K562 (cell line): Measurements from ENCODE around the gene FSTL4. TPM values are rescaled to one million over a fixed set of nuclear protein-coding genes. Genes with fewer than 3 reads are reported as not detected.

Source experiments
- ATAC-seq: fragments of 200-7000 bp; cut with Tn5 transposase; 3 replicates; pipeline ENCODE4 v1.9.1; 2020; ENCODE audit warnings: moderate library complexity
- BruUV-seq: library from RNA; stranded (reverse); fragments of 400-500 nt; replicated peaks from 2 replicates; lab custom pipeline; 2021; lab: Mats Ljungman, UMichigan
- CTCF ChIA-PET: fragments of 300-600 bp; formaldehyde crosslinking; extraction: SDS; loops from one replicate; lab custom pipeline; 2021; ENCODE audit warnings: low intra/inter-chr PET ratio; lab: Yijun Ruan, JAX
- POLR2A ChIA-PET: fragments of 300-600, 350-650 bp; sonication (Branson Sonifier 250); formaldehyde crosslinking; extraction: SDS; loops from one replicate; lab custom pipeline; 2021; ENCODE audit warnings: antibody characterized with exemption, inconsistent platforms; lab: Yijun Ruan, JAX
- DNase-seq, 4 experiments: peaks; one replicate each; pipeline versions ENCODE4 v3.0.0 to v3.0.0-alpha.2; 2011 to 2018; ENCODE audit warnings: low spot score in 3 of 4, mixed read lengths in 3 of 4; ENCODE audit errors: extremely low read depth in 1 of 4
- FAIRE-seq: peaks from 2 replicates; lab custom pipeline; 2011; peaks lifted over from hg19 to GRCh38; lab: Jason Lieb, UNC
- H2AFZ ChIP-seq: 2 replicates; pipeline ENCODE4 v1.6.0; 2011; ENCODE audit warnings: low read depth, low read length, control low read depth, inconsistent platforms
- H3K27ac ChIP-seq: fragments of 200-600 bp; 3 replicates; pipeline ENCODE4 v1.8.0; 2011; ENCODE audit warnings: low read depth, mild to moderate bottlenecking, control low read depth, inconsistent platforms, low read length, moderate library complexity, mixed read lengths; ENCODE audit errors: extremely low read depth
- H3K27me3 ChIP-seq, 2 experiments: fragments of 300-600 bp in 1 of 2; 2 replicates in 1 of 2; 3 replicates in 1 of 2; pipeline versions ENCODE4 v1.6.0 to v1.8.0; 2011; ENCODE audit warnings: inconsistent platforms in 2 of 2, low read length in 2 of 2, mild to moderate bottlenecking in 1 of 2, mixed read lengths in 1 of 2, moderate library complexity in 1 of 2; ENCODE audit not compliant: control insufficient read depth in 2 of 2, insufficient read depth in 2 of 2
- H3K36me3 ChIP-seq: fragments of 300-600 bp; 3 replicates; pipeline ENCODE4 v1.8.0; 2011; ENCODE audit warnings: mild to moderate bottlenecking, low read length, inconsistent platforms; ENCODE audit not compliant: control insufficient read depth, insufficient read depth
- H3K4me1 ChIP-seq, 2 experiments: fragments of 200-600 bp in 1 of 2; replicated peaks in 1 of 2; 2 replicates in 1 of 2; 3 replicates in 1 of 2; pipeline versions ENCODE4 v1.5.1 to v1.8.0; 2011; ENCODE audit warnings: inconsistent platforms in 2 of 2, low read length in 2 of 2, mild to moderate bottlenecking in 1 of 2, mixed read lengths in 1 of 2, moderate library complexity in 1 of 2; ENCODE audit not compliant: control insufficient read depth in 2 of 2, insufficient read depth in 2 of 2
- H3K4me2 ChIP-seq: 2 replicates; pipeline ENCODE4 v1.6.1; 2011; ENCODE audit warnings: low read length, control low read depth, inconsistent platforms, mixed read lengths; ENCODE audit not compliant: insufficient read depth
- H3K4me3 ChIP-seq: fragments of 200-600 bp; sonication (generic), shearing (Covaris generic); 2 replicates; pipeline ENCODE4 v1.5.1; 2016; ENCODE audit warnings: control low read depth, inconsistent platforms
- H3K79me2 ChIP-seq: fragments of 200-600 bp; 3 replicates; pipeline ENCODE4 v1.8.0; 2011; ENCODE audit warnings: low read length, inconsistent platforms; ENCODE audit not compliant: control insufficient read depth, insufficient read depth
- H3K9ac ChIP-seq, 2 experiments: 2 replicates each; pipeline versions ENCODE4 v1.6.0 to v1.6.1; 2011; ENCODE audit warnings: low read depth in 2 of 2, low read length in 2 of 2, control low read depth in 1 of 2, inconsistent platforms in 1 of 2, mild to moderate bottlenecking in 1 of 2, mixed read lengths in 1 of 2; ENCODE audit not compliant: insufficient read depth in 1 of 2
- H3K9me1 ChIP-seq: one replicate; pipeline ENCODE4 v1.6.0; 2011; ENCODE audit warnings: inconsistent platforms, mild to moderate bottlenecking, low read length, moderate library complexity; ENCODE audit not compliant: control insufficient read depth, insufficient read depth
- H3K9me3 ChIP-seq: replicated peaks from 2 replicates; pipeline ENCODE4 v1.5.1; 2011; ENCODE audit warnings: low read depth, low read length, inconsistent platforms; ENCODE audit not compliant: control insufficient read depth, insufficient read depth
- H4K20me1 ChIP-seq: replicated peaks from 2 replicates; pipeline ENCODE4 v1.6.1; 2011; ENCODE audit warnings: low read length, inconsistent platforms, mixed read lengths; ENCODE audit not compliant: control insufficient read depth, insufficient read depth
- JUN ChIP-seq, 2 experiments: sonication (generic) in 1 of 2; formaldehyde crosslinking in 1 of 2; IDR thresholded peaks; 2 replicates each; pipeline versions ENCODE4 v1.6.1 to v1.8.0; 2012 to 2022; ENCODE audit warnings: borderline replicate concordance in 2 of 2, mild to moderate bottlenecking in 2 of 2, improper control_type of control experiment in 1 of 2, low read depth in 1 of 2, low read length in 1 of 2, missing genetic modification reagents in 1 of 2
- KLF10 ChIP-seq: fragments of 250-450 bp; sonication (Bioruptor Pico); IDR thresholded peaks from 2 replicates; pipeline ENCODE4 v1.6.1; 2021; ENCODE audit warnings: matching md5 sums
- KLF6 ChIP-seq: fragments of 250-450 bp; sonication (Bioruptor Pico); IDR thresholded peaks from 2 replicates; pipeline ENCODE4 v1.4.0; 2020; ENCODE audit warnings: mild to moderate bottlenecking, moderate library complexity, borderline replicate concordance
- NCOA4 ChIP-seq: fragments of 450-650 bp; IDR thresholded peaks from 2 replicates; pipeline ENCODE4 v1.6.1; 2018; ENCODE audit warnings: mild to moderate bottlenecking; ENCODE audit not compliant: partially characterized antibody
- ZEB2 ChIP-seq: fragments of 450-650 bp; IDR thresholded peaks from 2 replicates; pipeline ENCODE4 v1.6.1; 2016
- ZNF316 ChIP-seq: fragments of 450-650 bp; IDR thresholded peaks from 2 replicates; pipeline ENCODE4 v1.6.1; 2016
- WGBS: fragments of 100-300 bp; shearing (Covaris generic); methylation state at CpG from one replicate; pipeline ENCODE4 v1.1.6; 2016; ENCODE audit warnings: low coverage, mixed read lengths; ENCODE audit not compliant: insufficient coverage; ENCODE audit errors: missing lambda C conversion rate; 5-methylcytosine and 5-hydroxymethylcytosine counted together
- in situ Hi-C: fragments of 300-500 bp; cut with MboI; formaldehyde crosslinking; loops from 4 replicates; pipeline ENCODE4 v1.15.0; 2018; ENCODE audit warnings: inconsistent platforms, mixed read lengths
- intact Hi-C: fragments of 100-400 bp; cut with micrococcal nuclease; formaldehyde crosslinking; loops from 2 replicates; pipeline ENCODE4 v1.14.2; 2022
- polyA plus RNA-seq, 8 experiments: library from polyadenylated mRNA; depleted of rRNA in 4 of 8; stranded (reverse) in 5 of 8; unstranded in 3 of 8; fragments of >200 nt; fragmentation: Nextera tagmentation in 2 of 8; fragmentation: Illumina TruSeq in 1 of 8; extraction: Ambion mirVana in 2 of 8; extraction: Trizol in 1 of 8; gene quantifications; 2 replicates each; pipeline versions ENCODE4 v1.2.1 to v1.2.3, GENCODE V29; 2011 to 2014; ENCODE audit warnings: inconsistent platforms in 1 of 8, missing spikeins in 1 of 8
- total RNA-seq, 7 experiments: library from RNA; depleted of rRNA in 6 of 7; stranded (reverse); fragments of >200 nt in 6 of 7; fragmentation: Illumina TruSeq in 2 of 7; extraction: Trizol in 2 of 7; gene quantifications; 2 replicates each; pipeline versions ENCODE4 v1.2.1 to v1.2.3, GENCODE V29; 2011 to 2021; ENCODE audit warnings: low replicate concordance in 1 of 7

Gene FSTL4
- total and polyA plus RNA-seq, 9 of the 15 experiments (the other 6 are each of a cell fraction or from before 2014, with no cell fraction given): 0.08 to 0.18 (median 0.10) TPM; not detected in 5

GRCh38 chr5:133440467-133441115 is 171.8 kb downstream of the FSTL4 start:
- intact Hi-C loops: no loop called here
- ChIA-PET CTCF (no interaction called here), POLR2A (interaction anchor here (0.8 kb wide), 1 partner anchor 19 kb away, joined by 4 read pairs; no protein-coding TSS in a partner anchor)
- no peaks in the 10 kb centered on the region for H3K9me3 ChIP-seq
- 0% methylated on average over 7 of the region's 7 CpGs for WGBS
- no peaks in the 10 kb centered on the region for H4K20me1 ChIP-seq
- peaks cover 0 to 38% of the 10 kb centered on the region in 2 experiments; a peak in 2 of 5 replicates for H3K27me3 ChIP-seq
- no peak for DNase-seq
- BruUV-seq: no TSS peak
- no peak for TF ChIP-seq ZEB2
- TF ChIP-seq JUN (IDR thresholded peaks at IDR 0.05; ENCODE audit: borderline replicate concordance, low read depth, low read length): no peak
- no peak for TF ChIP-seq JUN (CRISPR knock-in tag; IDR thresholded peaks at IDR 0.05; ENCODE audit: borderline replicate concordance)
- TF ChIP-seq KLF6: no peak
- no peak for TF ChIP-seq KLF10 (CRISPR knock-in tag)
- no peak for TF ChIP-seq ZNF316
- no peak for TF ChIP-seq NCOA4
- no peaks in the 10 kb centered on the region for H3K36me3 ChIP-seq
- no peak overlapping the region for H3K9ac ChIP-seq
- in situ Hi-C loops: no loop called here
- H3K4me1 ChIP-seq: no peaks in the 10 kb centered on the region
- H3K27ac ChIP-seq: no peak overlapping the region
- H3K79me2 ChIP-seq: no peaks in the 10 kb centered on the region
- no peaks in the 10 kb centered on the region for H3K9me1 ChIP-seq
- H3K4me3 ChIP-seq: no peak overlapping the region
- ATAC-seq: no peak
- H3K4me2 ChIP-seq: no peak overlapping the region
- FAIRE-seq: no peak
- H2AFZ ChIP-seq: no peak overlapping the region
